CD4-positive, alpha-beta T cell treated with Interferon alpha-2 for 1 hour (primary cell): ENCODE results near the gene ANKRD6.

ENCODE experiments used
- DNase-seq, 2 donors: peaks; one replicate each; pipeline ENCODE4 v3.0.0-alpha.2; 2020 to 2022

The ANKRD6 gene

DNA sequence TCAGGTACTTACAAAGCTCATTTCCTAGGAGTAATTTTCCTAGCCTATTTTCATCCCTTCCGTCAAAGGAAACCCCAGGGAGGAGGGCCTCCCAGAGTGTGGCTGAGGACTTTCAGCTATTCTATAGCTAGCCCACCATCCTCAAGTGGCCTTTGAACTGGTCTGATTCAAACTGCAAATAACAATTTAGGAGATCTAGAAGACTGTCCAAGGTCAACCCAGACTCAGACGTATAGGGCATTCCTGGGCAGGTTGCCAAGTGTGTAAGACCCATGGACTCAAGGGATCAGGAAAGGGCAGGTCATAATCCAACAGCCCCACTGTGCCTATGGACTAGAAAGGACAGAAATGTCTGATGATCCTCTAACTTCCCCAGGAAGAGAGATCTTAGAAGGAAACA, 18.7 kb upstream of the ANKRD6 start:
- DNase-seq = no peak

DNA sequence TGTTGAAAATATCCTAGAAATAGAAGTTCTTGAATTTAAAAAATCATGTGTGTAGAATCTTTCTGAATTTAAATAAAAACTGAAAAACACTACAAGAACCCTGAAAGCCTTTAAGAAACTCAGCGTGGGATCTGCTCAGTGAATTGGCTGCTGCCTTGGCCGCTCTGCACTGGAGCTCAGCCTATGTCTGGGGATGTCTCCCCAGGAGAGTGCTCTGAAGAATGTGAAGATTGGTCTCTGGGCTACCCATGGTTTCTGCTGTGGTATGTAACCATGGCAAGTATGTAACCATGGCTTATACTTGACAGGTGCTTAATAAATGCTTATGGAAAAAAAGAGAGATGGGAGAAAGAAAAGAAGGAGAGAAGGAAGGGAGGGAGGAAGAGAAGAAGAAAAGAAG, 17.8 kb upstream of the ANKRD6 start:
- no peak for DNase-seq

DNA sequence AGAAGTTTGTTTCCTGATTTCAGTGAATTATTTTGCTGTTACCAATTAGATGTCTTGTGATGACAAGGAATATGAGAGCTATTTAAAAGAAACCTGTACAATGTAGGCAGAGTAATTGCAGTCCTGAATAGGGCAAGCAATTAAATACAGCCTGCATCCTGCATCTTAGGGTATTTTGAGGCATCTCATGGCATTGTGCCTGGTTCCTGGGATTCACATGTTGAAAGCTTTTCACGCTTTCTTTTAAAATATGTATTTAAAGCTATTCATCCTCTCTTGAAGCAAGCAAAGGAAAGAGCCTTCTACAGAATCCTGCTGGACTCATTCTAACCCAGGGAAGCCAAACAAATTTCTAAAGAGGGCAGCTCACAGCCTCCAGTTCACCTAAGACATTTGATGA, 16.2 kb upstream of the ANKRD6 start:
- DNase-seq = no peak

DNA sequence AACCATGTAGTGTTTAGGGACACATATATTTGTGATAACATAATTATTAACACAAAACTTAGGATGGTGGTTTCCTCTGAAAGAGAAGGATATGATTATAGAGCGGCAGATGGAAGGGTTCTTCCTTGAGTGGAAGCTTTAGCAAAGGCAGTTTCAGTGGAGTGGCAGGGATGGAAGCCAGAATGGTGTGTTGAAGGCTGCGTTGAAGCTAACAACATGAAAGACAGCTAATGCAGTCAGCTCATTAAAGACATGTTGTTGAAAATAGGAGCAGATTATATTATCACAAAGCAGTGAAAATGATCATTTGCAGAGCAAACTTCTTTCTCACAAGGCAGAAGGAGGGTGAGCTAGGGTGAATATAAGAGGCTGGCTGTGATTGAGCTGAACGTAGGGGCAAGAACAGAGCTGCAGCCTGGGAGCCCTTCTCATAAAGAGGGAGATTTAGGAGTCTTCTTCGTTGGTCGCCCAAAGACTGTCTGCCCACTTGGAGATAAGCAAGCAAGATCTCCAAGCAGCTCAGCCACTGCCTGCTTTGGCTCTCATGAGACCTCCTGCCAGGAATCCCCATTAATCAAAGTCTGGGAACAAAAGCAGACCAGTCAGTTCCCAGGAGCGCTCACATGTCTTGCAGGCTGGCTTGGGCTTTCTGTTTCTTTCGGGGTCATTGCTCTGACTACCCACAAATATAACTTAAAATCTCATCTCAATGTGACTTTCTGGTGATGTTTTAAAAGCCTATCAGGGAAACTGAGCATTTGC, 2.6 kb upstream of the ANKRD6 start:
- DNase-seq = no peak

DNA sequence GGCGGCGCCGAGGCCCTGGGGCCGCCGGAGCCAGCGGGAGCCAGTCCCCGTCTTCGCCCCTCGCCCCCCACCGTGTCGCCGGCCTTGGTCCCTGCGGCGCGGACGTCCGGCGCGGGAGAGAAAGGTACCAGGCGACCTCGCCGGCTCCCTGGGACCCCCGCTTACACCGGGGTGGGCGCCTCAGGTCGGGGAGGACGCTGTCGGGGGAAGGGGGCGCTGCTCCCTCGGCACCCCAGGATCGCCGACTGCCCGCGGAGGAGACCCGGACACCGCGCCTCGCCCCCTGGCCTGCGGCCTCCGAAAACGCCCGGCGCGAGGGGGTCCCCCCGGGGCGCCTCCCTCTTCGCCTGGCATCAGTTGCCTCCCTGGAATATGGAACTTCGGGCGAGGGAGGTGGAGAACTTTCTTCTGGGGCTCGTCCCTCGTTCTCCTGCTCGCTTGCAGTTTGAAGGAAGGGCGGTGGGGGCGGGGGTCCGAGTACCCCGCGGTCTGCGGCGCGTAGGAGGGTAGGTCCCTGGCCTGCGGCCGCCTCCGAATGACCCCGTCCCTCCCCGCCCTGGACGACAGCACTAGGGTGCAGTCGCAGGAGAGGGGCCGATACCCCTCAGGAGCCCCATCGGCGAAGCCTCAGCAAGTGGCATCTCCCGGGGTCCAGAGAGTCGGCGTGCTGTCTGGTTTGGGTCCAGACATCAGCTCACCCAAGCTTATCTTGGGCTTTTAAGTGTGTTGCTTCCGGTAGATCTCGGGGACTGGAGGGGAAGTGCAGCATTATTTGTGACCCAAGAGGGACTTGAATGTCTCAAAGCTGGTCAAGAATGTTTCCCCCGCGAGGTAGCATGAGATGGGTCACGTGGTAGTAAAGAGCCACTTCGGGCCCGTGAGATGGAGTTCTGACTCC, 549 bp downstream of the ANKRD6 start:
- DNase-seq = peak; percentile 10 to 41

DNA sequence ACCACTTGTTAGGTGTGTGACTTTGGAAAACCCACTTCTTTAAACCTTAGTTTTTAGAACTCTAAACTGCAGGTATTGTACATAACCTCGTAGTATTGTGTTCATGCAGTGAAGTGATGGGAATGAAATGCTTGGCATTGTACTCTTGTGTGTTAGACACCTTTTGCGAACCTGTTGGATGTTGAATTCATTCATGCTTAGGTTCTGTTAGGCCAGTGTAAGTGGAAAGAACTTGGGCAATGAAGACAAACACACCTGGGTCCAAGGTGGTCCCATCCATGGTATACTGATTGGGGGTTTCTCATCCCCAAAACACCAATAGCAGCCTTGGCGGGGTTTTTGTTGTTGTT, 1.2 kb downstream of the ANKRD6 start:
- DNase-seq = no peak

DNA sequence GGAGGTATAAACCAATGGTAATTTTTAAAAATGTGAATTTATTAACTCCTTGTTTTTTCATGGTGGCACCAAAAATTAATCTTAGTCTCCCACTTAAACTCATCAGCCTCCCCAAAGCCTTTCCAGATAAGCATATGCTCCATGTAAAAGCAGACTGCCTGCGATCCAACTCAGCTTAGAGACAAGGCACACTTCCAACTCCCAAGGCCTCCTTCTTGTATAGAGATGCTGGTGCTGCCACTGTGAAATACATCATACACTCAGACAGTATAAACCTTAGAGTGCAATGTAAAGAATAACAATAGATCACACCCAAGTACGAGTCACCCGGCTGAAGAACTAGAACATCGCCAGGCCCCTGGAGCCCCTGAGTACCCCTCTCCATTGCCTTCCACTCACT, 2.0 kb downstream of the ANKRD6 start:
- DNase-seq = no peak

DNA sequence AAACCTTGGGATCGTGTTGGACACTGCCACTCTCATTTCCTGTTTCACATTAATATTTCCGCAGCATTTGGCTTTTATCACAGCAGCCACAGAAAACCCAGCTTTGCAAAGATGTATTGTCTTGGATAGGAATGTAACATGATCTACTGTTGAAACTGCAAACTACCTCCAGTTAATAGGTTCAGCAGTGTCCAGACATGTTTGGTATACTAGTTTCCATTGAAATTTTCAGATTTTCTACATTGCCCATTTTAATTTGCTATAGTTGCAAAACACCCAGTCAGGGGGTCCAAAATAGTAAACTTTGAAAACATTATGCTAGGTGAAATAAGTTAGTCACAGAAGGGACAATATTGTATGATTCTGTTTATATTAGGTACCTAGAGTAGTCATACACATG, 3.3 kb downstream of the ANKRD6 start:
- no peak for DNase-seq

DNA sequence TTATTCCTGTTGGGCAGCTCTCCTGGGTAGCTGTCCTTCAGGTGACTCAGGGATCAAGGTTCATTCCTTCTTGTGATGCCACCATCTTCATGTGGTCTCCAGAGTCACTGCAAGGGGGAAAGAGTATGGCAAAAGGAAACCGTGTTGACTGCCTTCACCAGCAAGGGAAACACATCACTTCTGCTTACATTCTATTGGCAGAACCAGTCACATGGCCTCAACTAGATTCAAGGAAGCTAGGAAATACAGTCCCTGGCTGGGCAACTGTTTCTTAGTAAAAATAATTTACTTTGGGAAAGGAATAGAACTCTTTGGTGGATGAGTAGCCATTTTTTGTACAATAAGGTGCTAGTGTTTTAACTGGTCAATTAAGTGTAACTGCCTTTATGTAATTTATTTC, 5.3 kb downstream of the ANKRD6 start:
- no peak for DNase-seq

DNA sequence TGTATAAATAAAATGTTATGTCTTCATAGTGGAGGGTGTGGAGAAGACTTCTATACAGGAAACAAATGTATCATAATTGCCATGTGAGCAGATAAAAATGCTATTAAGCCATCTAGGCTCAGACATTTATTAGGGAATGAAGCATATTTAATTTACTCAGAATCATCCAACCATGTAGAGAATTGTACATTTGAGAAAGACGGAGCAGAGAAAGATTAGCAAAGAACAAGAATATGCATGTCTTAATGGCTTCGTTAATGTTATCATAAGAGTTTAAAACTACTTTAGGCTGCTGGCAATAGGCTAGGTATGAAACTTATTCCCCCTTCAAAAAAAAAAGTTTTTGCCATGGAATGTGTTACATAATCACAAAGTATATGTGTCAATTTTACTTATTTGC, 6.1 kb downstream of the ANKRD6 start:
- no peak for DNase-seq

DNA sequence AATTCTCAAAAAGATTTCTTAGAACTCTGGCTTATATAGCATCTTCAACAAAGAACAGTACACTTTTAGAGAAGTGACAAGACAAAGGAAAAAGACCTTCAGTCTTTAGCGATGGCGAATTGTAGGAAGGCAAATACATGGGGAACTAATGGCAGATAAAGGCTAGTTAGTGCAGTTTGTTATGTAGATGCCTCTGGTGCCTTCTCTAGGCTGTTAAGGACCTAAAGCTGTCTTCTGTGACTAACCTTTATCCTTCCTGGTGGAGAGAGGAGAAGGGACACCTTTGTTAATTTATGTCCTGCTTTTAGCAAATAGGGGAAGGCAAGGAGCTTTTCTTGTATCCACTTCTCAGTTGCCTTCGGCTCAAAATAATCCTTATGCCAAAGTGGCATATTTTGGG, 7.2 kb downstream of the ANKRD6 start:
- DNase-seq = no peak

DNA sequence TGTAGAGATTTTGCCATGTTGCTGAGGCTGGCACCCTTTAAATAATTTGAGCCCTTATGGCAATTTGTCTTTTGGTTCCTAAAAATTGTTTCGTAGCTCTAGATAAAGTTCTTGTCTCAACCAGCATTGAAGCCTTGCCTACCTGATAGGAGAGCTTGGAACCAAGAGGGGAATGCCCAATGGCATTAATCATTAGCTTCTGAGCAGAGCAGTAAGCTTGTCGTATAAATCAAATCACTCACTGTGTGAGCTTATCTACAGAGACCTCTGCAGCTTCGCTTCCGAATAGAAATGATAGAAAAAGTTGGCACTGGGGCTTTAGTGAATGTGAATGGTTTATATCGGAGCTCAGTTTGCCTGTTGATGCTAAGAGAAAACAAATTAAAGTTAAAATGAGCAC, 10.7 kb downstream of the ANKRD6 start:
- DNase-seq = no peak

DNA sequence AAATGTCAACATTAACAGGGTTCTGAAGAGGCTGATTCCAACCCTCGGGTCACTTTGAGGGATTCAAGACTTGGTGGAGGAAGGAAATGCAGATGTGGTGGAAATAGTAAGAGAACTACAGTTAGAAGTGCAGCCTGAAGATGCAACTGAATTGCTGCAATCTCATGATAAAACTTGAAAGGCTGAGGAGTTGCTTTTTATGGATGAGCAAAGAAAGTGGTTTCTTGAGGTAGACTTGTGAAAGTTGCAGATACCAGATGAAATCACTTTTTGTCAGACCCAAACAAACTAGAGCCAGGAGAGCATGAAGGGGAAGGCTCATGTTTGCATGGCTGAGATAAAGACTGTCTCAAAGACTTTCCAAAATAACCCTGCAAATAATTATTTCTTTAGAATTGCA, 16.2 kb downstream of the ANKRD6 start:
- DNase-seq = no peak

DNA sequence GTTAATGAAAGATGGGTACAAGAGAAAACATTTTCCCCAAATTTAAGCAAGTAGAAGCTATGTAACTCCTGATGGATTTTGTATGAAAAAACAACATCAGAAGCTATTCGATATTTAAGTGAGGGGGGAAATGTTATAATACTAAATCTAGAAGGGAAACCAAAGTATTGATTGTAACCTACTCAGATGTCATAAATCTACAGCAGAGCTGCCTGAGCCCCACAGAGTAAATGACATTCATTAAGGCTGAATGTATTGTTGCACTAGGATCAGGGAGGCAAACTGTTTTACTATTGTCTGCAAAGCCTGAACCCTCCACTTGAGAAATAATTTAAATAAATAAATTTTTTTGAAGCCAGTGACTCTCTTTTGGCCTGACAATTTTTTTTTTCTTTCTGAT, 19.3 kb downstream of the ANKRD6 start:
- no peak for DNase-seq

DNA sequence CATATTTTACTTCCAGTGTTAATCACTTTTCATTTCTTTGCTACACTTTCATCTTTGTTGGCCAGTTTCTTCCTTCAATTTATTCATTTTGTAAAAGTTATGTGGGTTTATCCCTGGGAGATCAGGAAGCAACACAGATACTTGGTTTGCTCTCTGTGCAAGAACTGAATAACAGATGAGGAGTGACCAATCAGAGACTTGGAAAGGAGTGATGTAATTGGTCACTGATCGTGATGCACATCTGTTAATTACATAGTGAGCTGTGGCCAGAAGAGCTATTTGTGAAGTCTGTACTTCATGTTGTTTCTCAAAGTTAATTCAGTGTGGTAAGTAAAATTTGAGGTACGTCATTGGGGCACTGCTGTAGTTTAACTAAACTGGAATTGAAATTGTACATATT, 21.3 kb downstream of the ANKRD6 start:
- no peak for DNase-seq

DNA sequence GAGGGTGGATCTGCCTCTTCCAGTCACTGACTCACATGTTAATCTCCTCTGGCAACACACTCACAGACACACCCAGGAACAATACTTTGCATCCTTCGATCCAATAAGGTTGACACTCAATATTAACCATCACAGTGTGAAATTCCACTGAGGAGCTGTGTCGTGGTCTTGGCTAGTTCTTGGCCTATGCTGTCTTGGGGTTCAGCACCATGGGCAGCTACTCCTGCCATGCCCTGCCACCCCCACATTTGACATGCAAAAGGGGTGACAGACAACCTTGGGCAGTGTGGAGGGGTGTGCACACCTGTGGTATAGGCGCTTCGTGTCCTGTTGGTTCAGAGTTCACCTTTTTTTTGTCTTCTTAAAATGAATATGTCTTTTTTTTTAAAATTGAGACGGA, 25.8 kb downstream of the ANKRD6 start:
- no peak for DNase-seq

DNA sequence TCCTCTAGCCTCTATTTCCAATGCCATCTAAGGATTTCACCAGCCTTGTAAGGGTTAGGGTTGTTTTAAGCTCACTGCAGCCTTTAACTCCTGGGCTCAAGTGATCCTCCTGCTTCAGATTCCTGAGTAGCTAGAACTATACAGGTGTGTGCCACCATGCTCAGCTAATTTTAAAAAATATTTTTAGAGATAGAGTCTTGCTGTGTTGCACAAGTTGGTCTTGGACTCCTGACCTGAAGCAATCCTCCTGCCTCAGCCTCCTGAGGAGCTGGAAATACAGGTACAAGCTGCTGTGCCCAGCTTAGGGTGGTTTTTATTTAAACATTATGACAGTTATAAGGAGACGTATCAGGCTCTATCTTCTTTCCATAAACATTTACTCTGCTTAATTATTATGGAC, 26.5 kb downstream of the ANKRD6 start:
- no peak for DNase-seq

DNA sequence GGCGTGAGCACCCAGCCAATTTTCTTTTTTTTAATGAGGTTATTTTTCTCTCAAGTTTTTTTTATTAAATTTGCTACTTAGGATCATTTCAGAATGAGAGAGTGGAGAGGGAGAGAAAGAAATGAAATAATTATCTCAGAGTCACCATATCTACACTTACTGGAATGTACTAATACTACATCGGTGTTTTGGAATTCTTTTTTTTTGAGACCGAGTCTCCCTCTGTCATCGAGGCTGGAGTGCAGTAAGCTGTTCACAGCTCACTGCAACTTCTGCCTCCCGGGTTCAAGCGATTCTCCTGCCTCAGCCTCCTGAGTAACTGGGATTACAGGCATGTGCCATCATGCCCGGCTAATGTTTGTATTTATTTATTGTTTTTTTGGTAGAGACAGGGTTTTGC, 27.8 kb downstream of the ANKRD6 start:
- no peak for DNase-seq

DNA sequence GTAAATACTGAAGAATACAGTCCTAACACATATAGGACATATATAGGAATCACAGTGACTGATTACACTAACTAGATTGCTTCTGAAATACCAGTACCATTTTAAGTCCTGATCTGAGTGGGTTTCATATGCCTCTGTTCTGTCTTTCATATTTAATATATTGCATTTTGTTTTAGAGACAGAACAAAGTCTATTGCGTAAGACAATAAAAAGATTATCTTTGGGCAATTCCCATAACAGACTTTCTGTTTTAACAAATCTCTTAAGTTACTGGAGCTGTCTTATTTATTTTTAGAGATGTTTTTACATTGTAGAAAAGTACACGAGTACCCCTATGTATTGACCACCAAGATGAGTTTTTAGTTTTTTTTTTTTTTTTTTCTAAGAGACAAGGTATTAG, 29.6 kb downstream of the ANKRD6 start:
- DNase-seq = no peak

DNA sequence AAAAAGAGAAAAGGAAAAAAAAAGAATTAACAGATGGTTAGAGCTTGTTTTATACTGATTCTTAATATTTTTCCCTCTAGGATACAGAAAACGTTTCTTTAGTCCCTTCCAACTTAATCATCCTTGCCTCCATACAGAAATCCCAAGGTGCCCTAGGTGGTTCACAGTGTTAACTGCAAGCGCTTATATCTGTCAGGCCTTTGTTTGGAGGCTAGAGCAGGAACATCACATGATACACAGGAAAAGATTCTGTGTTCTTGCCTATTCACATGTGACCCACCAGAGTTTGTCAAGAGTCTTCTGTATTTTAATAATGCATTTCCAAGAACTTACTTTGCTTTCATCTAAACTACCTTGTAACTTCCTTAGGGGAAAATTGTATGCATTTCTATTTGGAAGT, 31.3 kb downstream of the ANKRD6 start:
- no peak for DNase-seq

DNA sequence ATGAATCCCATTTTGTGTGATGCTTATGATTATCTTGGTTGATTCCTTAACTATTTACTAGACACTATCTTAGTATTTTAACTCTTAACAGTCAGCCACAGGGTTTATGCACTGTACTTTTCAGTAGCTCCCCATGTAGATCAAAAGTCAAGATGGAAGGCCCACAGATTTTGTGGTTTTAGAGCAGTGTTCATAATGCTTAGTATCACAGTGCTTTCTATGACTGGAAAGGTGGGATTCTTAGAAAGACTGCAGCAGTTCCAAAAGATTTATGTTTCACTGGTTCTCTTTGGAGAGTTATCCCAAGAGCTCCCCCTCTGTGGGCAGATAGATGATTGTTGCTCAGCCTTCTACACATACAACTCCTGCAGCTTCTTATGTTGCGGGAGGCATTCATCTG, 34.5 kb downstream of the ANKRD6 start:
- no peak for DNase-seq

DNA sequence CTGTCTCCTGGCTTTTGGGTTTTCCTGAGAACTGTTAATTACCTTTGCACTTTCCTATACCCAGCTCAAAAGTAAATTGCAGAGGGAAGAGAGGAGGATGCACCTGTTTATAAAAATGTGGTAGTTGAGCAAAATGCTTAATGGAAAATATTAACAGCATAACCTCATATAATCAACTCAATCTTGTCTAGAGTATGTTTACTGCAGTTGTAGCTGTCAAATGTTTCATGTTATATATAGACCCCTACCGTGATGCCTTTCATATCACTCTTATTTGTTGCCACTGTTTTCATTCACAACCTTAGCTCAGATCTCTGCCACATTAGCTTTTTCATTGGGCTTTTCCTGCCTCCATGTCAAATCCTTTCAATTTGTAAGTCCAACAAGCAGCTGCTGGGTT, 36.0 kb downstream of the ANKRD6 start:
- no peak for DNase-seq

DNA sequence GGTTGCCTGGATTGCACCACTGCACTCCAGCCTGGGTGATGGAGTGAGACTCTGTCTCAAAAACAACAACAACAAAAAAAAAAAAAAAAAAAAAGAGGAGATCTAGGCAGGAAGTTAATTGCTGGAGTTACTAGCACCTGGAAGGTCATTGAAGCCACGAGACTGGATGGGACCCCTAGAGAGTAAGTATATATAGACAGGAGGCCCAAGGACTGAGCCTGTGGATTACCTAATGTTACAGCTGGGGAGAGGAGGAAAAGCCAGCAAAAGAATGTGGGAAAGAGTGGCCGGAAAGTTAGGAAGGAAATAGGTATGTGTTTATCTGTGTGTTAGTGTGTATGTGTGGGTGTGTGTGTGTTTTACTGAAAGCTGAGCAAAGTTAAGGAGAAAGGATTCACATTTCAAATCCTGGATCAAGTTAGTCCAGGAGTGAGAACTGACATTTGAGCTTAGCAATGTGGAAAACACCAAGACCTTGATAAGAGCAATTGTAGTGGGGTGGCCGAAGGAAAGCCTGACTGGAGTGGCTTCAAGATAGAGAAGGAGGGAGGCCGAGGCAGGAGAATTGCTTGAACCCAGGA, 38.4 kb downstream of the ANKRD6 start:
- DNase-seq = no peak

DNA sequence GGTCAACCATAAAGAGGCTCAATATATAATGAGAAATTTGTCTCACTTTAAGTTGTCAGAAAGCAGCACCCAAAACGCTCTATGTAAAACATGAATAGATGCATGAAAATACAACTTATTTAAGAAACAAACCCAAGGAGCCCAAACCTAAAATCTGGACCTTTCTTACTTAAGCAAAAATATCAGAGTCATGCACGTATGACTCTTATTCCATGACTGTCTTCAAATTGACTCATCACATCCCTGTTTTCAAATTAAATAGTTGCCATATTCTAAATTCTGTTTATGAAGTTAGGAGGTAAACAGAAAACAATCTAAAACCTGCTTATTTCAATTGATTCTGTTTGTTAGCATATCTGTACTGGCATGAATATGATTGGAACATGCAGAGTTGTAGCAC, 42.1 kb downstream of the ANKRD6 start:
- DNase-seq = no peak
